GM23338 (cell line): ENCODE measurements around the gene PRSS33. TPM values are rescaled to one million over a fixed set of nuclear protein-coding genes. Genes with fewer than 3 reads are reported as not detected.
A peak's percentile ranks its signal among the peaks of the same experiment; 100 is the strongest.

Experiments used
- ATAC-seq: fragments of 200-7000 bp; cut with Tn5 transposase; 3 replicates; pipeline ENCODE4 v1.9.1; 2020
- DNase-seq: peaks from one replicate; pipeline ENCODE4 v3.0.0-alpha.2; 2015; ENCODE audit warnings: low spot score
- H2AFZ ChIP-seq: fragments of 200-600 bp; sonication (generic); 2 replicates; pipeline ENCODE4 v1.8.0; 2016; ENCODE audit warnings: antibody characterized with exemption, mild to moderate bottlenecking, moderate library complexity
- H3F3A ChIP-seq: fragments of 200-600 bp; sonication (generic); replicated peaks from 2 replicates; pipeline ENCODE4 v1.8.0; 2017; ENCODE audit warnings: antibody characterized with exemption, mixed run types, low read depth
- H3K27ac ChIP-seq: fragments of 200-600 bp; sonication (generic); 2 replicates; pipeline ENCODE4 v1.6.1; 2016; ENCODE audit warnings: low read depth
- H3K27me3 ChIP-seq: fragments of 200-600 bp; sonication (generic); 2 replicates; pipeline ENCODE4 v1.8.0; 2016; ENCODE audit warnings: mild to moderate bottlenecking, mixed run types, moderate library complexity; ENCODE audit not compliant: insufficient read depth
- H3K36me3 ChIP-seq: fragments of 200-600 bp; sonication (generic); 2 replicates; pipeline ENCODE4 v1.8.0; 2016; ENCODE audit warnings: mild to moderate bottlenecking; ENCODE audit not compliant: insufficient read depth
- H3K4me1 ChIP-seq: fragments of 200-600 bp; sonication (generic); 2 replicates; pipeline ENCODE4 v1.8.0; 2016; ENCODE audit warnings: mild to moderate bottlenecking, moderate library complexity; ENCODE audit not compliant: insufficient read depth
- H3K4me2 ChIP-seq: fragments of 200-600 bp; sonication (generic); 2 replicates; pipeline ENCODE4 v1.7.1; 2017; ENCODE audit warnings: mixed run types
- H3K4me3 ChIP-seq: fragments of 200-600 bp; sonication (generic); 2 replicates; pipeline ENCODE4 v1.6.1; 2016; ENCODE audit warnings: mixed run types
- H3K79me2 ChIP-seq: fragments of 200-600 bp; sonication (generic); replicated peaks from 2 replicates; pipeline ENCODE4 v1.8.0; 2017; ENCODE audit warnings: mild to moderate bottlenecking; ENCODE audit not compliant: insufficient read depth
- H3K9me2 ChIP-seq: fragments of 200-600 bp; sonication (generic); 2 replicates; pipeline ENCODE4 v1.8.0; 2017; ENCODE audit not compliant: insufficient read depth
- H4K20me1 ChIP-seq: fragments of 200-600 bp; sonication (generic); replicated peaks from 2 replicates; pipeline ENCODE4 v1.8.0; 2017; ENCODE audit warnings: mild to moderate bottlenecking; ENCODE audit not compliant: insufficient read depth
- H3K27ac Mint-ChIP-seq: 2 replicates; pipeline ENCODE4 v1.8.0; 2020; ENCODE audit warnings: inconsistent platforms, mild to moderate bottlenecking, moderate library complexity, mixed read lengths
- H3K27me3 Mint-ChIP-seq: 3 replicates; pipeline ENCODE4 v1.8.0; 2022; ENCODE audit warnings: low read depth, mild to moderate bottlenecking, moderate library complexity, mixed read lengths, inconsistent platforms; ENCODE audit not compliant: insufficient read depth, poor library complexity
- H3K36me3 Mint-ChIP-seq: 3 replicates; pipeline ENCODE4 v1.8.0; 2021; ENCODE audit warnings: low read depth, mild to moderate bottlenecking, inconsistent platforms, moderate library complexity, mixed read lengths
- H3K4me1 Mint-ChIP-seq: 3 replicates; pipeline ENCODE4 v1.8.0; 2020; ENCODE audit warnings: mild to moderate bottlenecking, inconsistent platforms, mixed read lengths
- H3K4me3 Mint-ChIP-seq: 3 replicates; pipeline ENCODE4 v1.8.0; 2021; ENCODE audit warnings: moderate library complexity, mild to moderate bottlenecking, inconsistent platforms, mixed read lengths
- H3K9me3 Mint-ChIP-seq: 3 replicates; pipeline ENCODE4 v1.8.0; 2020; ENCODE audit warnings: moderate library complexity, mild to moderate bottlenecking, inconsistent platforms, mixed read lengths
- CREB1 ChIP-seq: fragments of 250-450 bp; sonication (Bioruptor Pico); IDR thresholded peaks from 2 replicates; pipeline ENCODE4 v1.5.0; 2020; ENCODE audit warnings: low read depth, mild to moderate bottlenecking, moderate library complexity
- ETS1 ChIP-seq: IDR thresholded peaks from 2 replicates; pipeline ENCODE4 v1.6.1; 2016; ENCODE audit warnings: antibody characterized with exemption
- EZH2 ChIP-seq: fragments of 200-600 bp; sonication (generic); IDR thresholded peaks from one replicate; pipeline ENCODE4 v1.8.0; 2017; ENCODE audit warnings: antibody characterized with exemption, mild to moderate bottlenecking, low read depth; ENCODE audit not compliant: unreplicated experiment
- EZH2phosphoT487 ChIP-seq: fragments of 200-600 bp; sonication (generic); IDR thresholded peaks from one replicate; pipeline ENCODE4 v1.8.1; 2018; ENCODE audit warnings: antibody characterized with exemption; ENCODE audit not compliant: unreplicated experiment
- JUNB ChIP-seq: IDR thresholded peaks from one replicate; pipeline ENCODE4 v1.6.1; 2016; ENCODE audit warnings: antibody characterized with exemption; ENCODE audit not compliant: unreplicated experiment
- NANOG ChIP-seq: IDR thresholded peaks from 2 replicates; pipeline ENCODE4 v1.6.1; 2016; ENCODE audit warnings: antibody characterized with exemption, borderline replicate concordance
- REST ChIP-seq: IDR thresholded peaks from one replicate; pipeline ENCODE4 v1.6.1; 2018; ENCODE audit warnings: antibody characterized with exemption; ENCODE audit not compliant: unreplicated experiment
- STAT1 ChIP-seq: IDR thresholded peaks from one replicate; pipeline ENCODE4 v1.6.1; 2016; ENCODE audit warnings: antibody characterized with exemption; ENCODE audit not compliant: unreplicated experiment
- ZNF114 ChIP-seq: fragments of 250-450 bp; sonication (Bioruptor Pico); IDR thresholded peaks from 2 replicates; pipeline ENCODE4 v1.5.0; 2020; ENCODE audit warnings: mild to moderate bottlenecking, moderate library complexity
- ZNF331 ChIP-seq: fragments of 250-450 bp; sonication (Bioruptor Pico); IDR thresholded peaks from 2 replicates; pipeline ENCODE4 v1.5.0; 2020; ENCODE audit warnings: low read depth, mild to moderate bottlenecking, moderate library complexity
- ZNF462 ChIP-seq: fragments of 250-450 bp; sonication (Bioruptor Pico); IDR thresholded peaks from 2 replicates; pipeline ENCODE4 v1.5.0; 2020; ENCODE audit warnings: mild to moderate bottlenecking, moderate library complexity
- polyA plus RNA-seq: library from polyadenylated mRNA; unstranded; fragments of >200 nt; fragmentation: Nextera tagmentation; extraction: Ambion mirVana; gene quantifications from 2 replicates; pipeline ENCODE4 v1.2.1, GENCODE V29; 2016
- total RNA-seq: library from RNA; depleted of rRNA; stranded (reverse); fragments of >200 nt; shearing (Covaris generic); gene quantifications from 2 replicates; pipeline ENCODE4 v1.2.3, GENCODE V29; 2014

PRSS33 gene
- total and polyA plus RNA-seq, 2 experiments from 2014 or later = 0.24 to 1.4 TPM

GRCh38 chr16:2745961-2746360, 41.4 kb downstream of the PRSS33 start:
- Histone ChIP-seq H3K4me1 (peaks cover 6% of the 10 kb centered on the region), H3K79me2 (peaks cover 12% of the 10 kb centered on the region), H3K36me3 (no peaks in the 10 kb centered on the region), H3K4me2 (no peak overlapping the region), H3K4me3 (no peak overlapping the region), H4K20me1 (no peaks in the 10 kb centered on the region), H3K27me3 (no peaks in the 10 kb centered on the region), H3K9me2 (no peaks in the 10 kb centered on the region), H3F3A (peaks cover 8% of the 10 kb centered on the region), H2AFZ (no peak overlapping the region), H3K27ac (no peak overlapping the region)
- TF ChIP-seq ZNF331 (CRISPR knock-in tag) (no peak), CREB1 (CRISPR knock-in tag) (no peak), ZNF114 (CRISPR knock-in tag) (no peak), JUNB (no peak), EZH2phosphoT487 (no peak), STAT1 (no peak), NANOG (no peak), ETS1 (no peak), REST (no peak), EZH2 (no peak)
- ATAC-seq (no peak; the same call in 2 of the 3 replicates), DNase-seq (no peak)
- no peak overlapping the region for H3K27ac Mint-ChIP-seq
- peaks cover 12% of the 10 kb centered on the region for H3K36me3 Mint-ChIP-seq
- peaks cover 6% of the 10 kb centered on the region for H3K4me1 Mint-ChIP-seq
- no peaks in the 10 kb centered on the region for H3K9me3 Mint-ChIP-seq
- peaks cover 7% of the 10 kb centered on the region for H3K27me3 Mint-ChIP-seq
- no peak overlapping the region for H3K4me3 Mint-ChIP-seq

GRCh38 chr16:2745116-2745890, 42.1 kb downstream of the PRSS33 start:
- H3K9me3 Mint-ChIP-seq = no peaks in the 10 kb centered on the region
- H3K27me3 Mint-ChIP-seq = peaks cover 6% of the 10 kb centered on the region
- H3K4me1 ChIP-seq = no peaks in the 10 kb centered on the region
- H2AFZ ChIP-seq = no peak overlapping the region
- ATAC-seq = peak; percentile 15
- no peaks in the 10 kb centered on the region for H4K20me1 ChIP-seq
- H3K4me2 ChIP-seq = no peak overlapping the region
- H3K9me2 ChIP-seq = no peaks in the 10 kb centered on the region
- no peak overlapping the region for H3K4me3 ChIP-seq
- H3K27ac ChIP-seq = no peak overlapping the region
- H3K4me3 Mint-ChIP-seq = no peak overlapping the region
- no peak overlapping the region for H3K27ac Mint-ChIP-seq
- peaks cover 8% of the 10 kb centered on the region for H3K36me3 Mint-ChIP-seq
- H3K27me3 ChIP-seq = no peaks in the 10 kb centered on the region
- H3K36me3 ChIP-seq = no peaks in the 10 kb centered on the region
- H3K4me1 Mint-ChIP-seq = no peaks in the 10 kb centered on the region; the same call in 1 of the 3 replicates
- no peak for DNase-seq
- H3F3A ChIP-seq = peaks cover 1% of the 10 kb centered on the region; the same call in 1 of the 2 replicates
- peaks cover 5% of the 10 kb centered on the region for H3K79me2 ChIP-seq
- no peak for TF ChIP-seq ZNF462
